RWPE2 (cell line): ENCODE results near the gene MRM2.

Source experiments
- ATAC-seq: fragments of 200-7000 bp; cut with Tn5 transposase; 3 replicates; pipeline ENCODE4 v1.9.1; 2021; ENCODE audit warnings: low read depth
- DNase-seq: peaks from one replicate; pipeline ENCODE4 v3.0.0-alpha.2; 2020; ENCODE audit warnings: low spot score
- H3K27ac ChIP-seq: fragments of 450-650 bp; 2 replicates; pipeline ENCODE4 v1.5.1; 2017; ENCODE audit warnings: mild to moderate bottlenecking; ENCODE audit not compliant: poor library complexity, severe bottlenecking
- H3K27me3 ChIP-seq: fragments of 250-450 bp; sonication (Bioruptor Pico); 2 replicates; pipeline ENCODE4 v1.5.1; 2021; ENCODE audit warnings: mild to moderate bottlenecking, moderate library complexity; ENCODE audit not compliant: insufficient read depth, poor library complexity, severe bottlenecking
- H3K36me3 ChIP-seq: fragments of 250-450 bp; sonication (Bioruptor Pico); 2 replicates; pipeline ENCODE4 v1.5.1; 2020; ENCODE audit warnings: low read depth, mild to moderate bottlenecking, moderate library complexity
- H3K4me1 ChIP-seq: fragments of 250-450 bp; sonication (Bioruptor Pico); 2 replicates; pipeline ENCODE4 v1.5.1; 2021; ENCODE audit warnings: mild to moderate bottlenecking, moderate library complexity; ENCODE audit not compliant: insufficient read depth, poor library complexity, severe bottlenecking
- H3K4me3 ChIP-seq: fragments of 250-450 bp; sonication (Bioruptor Pico); 2 replicates; pipeline ENCODE4 v1.5.1; 2021; ENCODE audit warnings: mild to moderate bottlenecking, moderate library complexity; ENCODE audit not compliant: severe bottlenecking
- H3K9me3 ChIP-seq: fragments of 250-450 bp; sonication (Bioruptor Pico); 2 replicates; pipeline ENCODE4 v1.5.1; 2021; ENCODE audit warnings: mild to moderate bottlenecking, moderate library complexity; ENCODE audit not compliant: severe bottlenecking
- TF ChIP-seq, protein P1 (sequence below): fragments of 450-650 bp; IDR thresholded peaks from one replicate; pipeline ENCODE4 v1.5.1; 2017; ENCODE audit warnings: mild to moderate bottlenecking, moderate library complexity; ENCODE audit not compliant: poor library complexity, severe bottlenecking

Gene MRM2

GRCh38 chr7:2241580-2242540, at the start of gene MRM2, which contains the start of gene NUDT1:
MRM2 (minus strand) TSS chr7:2242205; CDS start chr7:2242169, 36 bp downstream.
NUDT1 (plus strand) TSS chr7:2242226; CDS start chr7:2244575, 2,349 bp downstream.
- Histone ChIP-seq H3K36me3 (peaks cover 39% of the 10 kb centered on the region), H3K4me1 (peaks cover 6% of the 10 kb centered on the region), H3K27ac (peak within 1 kb of the TSS; percentile 55), H3K9me3 (no peaks in the 10 kb centered on the region), H3K4me3 (peak within 1 kb of the TSS; percentile 87), H3K27me3 (no peaks in the 10 kb centered on the region)
- ATAC-seq (peak; percentile 83), DNase-seq (peak; percentile 89)
- TF ChIP-seq, protein P1, sequence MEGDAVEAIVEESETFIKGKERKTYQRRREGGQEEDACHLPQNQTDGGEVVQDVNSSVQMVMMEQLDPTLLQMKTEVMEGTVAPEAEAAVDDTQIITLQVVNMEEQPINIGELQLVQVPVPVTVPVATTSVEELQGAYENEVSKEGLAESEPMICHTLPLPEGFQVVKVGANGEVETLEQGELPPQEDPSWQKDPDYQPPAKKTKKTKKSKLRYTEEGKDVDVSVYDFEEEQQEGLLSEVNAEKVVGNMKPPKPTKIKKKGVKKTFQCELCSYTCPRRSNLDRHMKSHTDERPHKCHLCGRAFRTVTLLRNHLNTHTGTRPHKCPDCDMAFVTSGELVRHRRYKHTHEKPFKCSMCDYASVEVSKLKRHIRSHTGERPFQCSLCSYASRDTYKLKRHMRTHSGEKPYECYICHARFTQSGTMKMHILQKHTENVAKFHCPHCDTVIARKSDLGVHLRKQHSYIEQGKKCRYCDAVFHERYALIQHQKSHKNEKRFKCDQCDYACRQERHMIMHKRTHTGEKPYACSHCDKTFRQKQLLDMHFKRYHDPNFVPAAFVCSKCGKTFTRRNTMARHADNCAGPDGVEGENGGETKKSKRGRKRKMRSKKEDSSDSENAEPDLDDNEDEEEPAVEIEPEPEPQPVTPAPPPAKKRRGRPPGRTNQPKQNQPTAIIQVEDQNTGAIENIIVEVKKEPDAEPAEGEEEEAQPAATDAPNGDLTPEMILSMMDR: no peak

DNA sequence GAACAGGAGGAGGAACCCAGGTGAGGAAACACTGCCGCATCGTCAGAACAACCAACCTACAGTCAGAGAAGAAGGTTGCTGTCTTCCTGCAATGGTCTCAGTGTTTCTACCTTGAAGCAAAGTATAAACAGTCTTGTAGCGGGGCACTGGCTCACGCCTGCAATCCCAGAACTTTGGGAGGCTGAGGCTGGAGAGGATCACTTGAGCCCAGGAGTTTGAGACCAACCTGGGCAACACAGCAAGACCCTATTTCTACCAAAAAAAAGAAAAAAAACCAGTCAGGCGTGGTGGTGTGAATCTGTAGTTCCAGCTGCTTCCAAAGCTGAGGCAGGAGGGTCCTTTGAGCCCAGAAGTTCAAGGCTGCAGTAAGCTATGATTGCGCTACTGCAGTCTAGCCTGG, 48.9 kb upstream of the MRM2 start:
- no peak for ATAC-seq

GRCh38 chr7:2289621-2290020, 47.6 kb upstream of the MRM2 start:
- no peak for ATAC-seq
- TF ChIP-seq, protein P1: no peak

More for the DNA sequence above, 48.9 kb upstream of the MRM2 start:
- no peaks in the 10 kb centered on the region for H3K9me3 ChIP-seq
- TF ChIP-seq, protein P1: no peak
- H3K4me3 ChIP-seq: no peak overlapping the region
- no peak overlapping the region for H3K27ac ChIP-seq
- H3K27me3 ChIP-seq: no peaks in the 10 kb centered on the region
- no peaks in the 10 kb centered on the region for H3K4me1 ChIP-seq
- H3K36me3 ChIP-seq: no peaks in the 10 kb centered on the region
- no peak for DNase-seq

DNA sequence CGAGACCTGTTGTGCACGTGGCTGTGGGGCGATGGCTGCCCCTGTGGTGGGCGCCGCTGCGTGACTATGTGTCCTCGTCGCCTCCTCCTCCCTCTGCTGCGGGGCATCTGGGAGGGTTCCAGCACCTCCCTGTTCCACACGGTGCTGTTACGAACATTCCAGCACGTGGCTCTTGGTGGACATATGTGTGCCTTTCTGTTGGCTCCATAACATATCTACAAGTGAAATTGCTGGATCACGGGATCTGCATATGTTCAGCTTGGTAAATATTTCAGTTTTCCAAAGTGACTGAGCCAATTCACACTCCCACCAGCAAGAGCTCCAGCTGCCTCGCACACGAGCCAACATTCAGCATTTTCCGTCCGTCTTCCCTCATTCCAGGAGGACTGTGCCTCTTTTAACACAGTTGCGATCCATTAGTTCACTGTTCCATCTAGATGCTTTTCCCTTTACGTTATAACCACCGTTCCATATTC, 47.1 kb upstream of the MRM2 start:
- no peak overlapping the region for H3K4me3 ChIP-seq
- DNase-seq: no peak
- no peaks in the 10 kb centered on the region for H3K4me1 ChIP-seq
- H3K36me3 ChIP-seq: no peaks in the 10 kb centered on the region
- no peaks in the 10 kb centered on the region for H3K27me3 ChIP-seq
- TF ChIP-seq, protein P1: no peak
- H3K27ac ChIP-seq: no peak overlapping the region
- no peaks in the 10 kb centered on the region for H3K9me3 ChIP-seq
- ATAC-seq: no peak

More at GRCh38 chr7:2289621-2290020, 47.6 kb upstream of the MRM2 start:
- Histone ChIP-seq H3K4me3 (no peak overlapping the region), H3K9me3 (no peaks in the 10 kb centered on the region), H3K27me3 (no peaks in the 10 kb centered on the region), H3K4me1 (no peaks in the 10 kb centered on the region), H3K36me3 (no peaks in the 10 kb centered on the region), H3K27ac (no peak overlapping the region)
- DNase-seq: no peak
